C4-2B (cell line): ENCODE results near the gene MACROD1.

Experiments
- H3K27ac ChIP-seq: fragments of 450-650 bp; 2 replicates; pipeline ENCODE4 v1.5.1; 2017
- ZFX ChIP-seq: fragments of 450-650 bp; IDR thresholded peaks from 2 replicates; pipeline ENCODE4 v1.6.1; 2017
- TF ChIP-seq, protein P1 (sequence below): fragments of 450-650 bp; conservative IDR thresholded peaks from 2 replicates; pipeline ENCODE4 v1.5.1; 2017; ENCODE audit warnings: mild to moderate bottlenecking

The MACROD1 gene

DNA sequence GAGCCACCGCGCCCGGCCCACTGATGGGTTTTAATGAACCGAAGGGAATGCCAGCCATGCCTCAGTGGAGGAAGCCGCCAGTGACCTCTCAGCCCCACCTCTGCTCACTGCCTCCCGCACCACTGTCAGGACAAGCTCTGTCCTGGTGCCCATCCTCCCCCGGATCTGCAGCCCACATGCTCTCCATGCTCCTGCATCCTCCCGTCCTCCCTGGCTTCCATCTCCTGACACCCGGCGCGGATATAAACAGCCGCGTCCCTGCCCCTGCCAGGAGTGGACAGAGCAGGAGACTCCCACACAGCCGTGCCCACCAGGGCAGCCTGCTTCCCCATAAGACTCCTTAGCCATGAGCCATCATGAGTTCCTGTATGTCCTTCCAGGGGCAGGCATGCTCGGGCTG lies 26.9 kb downstream of the MACROD1 start:
- no peak overlapping the region for H3K27ac ChIP-seq

DNA sequence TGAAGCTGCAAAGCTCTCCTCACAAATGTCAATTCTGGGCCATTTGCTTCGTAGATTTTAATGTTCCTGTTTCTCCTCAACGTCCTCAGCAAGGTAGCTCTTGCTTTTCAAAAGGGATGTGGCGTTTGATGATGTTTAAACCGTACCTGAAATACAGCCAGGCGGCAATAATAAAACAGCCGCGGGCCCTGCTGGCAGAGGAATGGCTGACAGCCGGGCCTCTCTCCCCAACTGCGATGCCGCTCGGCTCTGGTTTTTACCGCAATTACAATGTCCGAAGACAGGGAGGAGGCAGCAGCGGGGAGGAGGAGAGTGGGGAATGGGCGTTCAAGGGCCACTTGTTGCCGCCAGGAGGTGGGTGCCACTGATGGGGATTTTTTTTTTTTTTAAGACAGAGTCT lies 27.5 kb downstream of the MACROD1 start:
- H3K27ac ChIP-seq = no peak overlapping the region
- no peak for TF ChIP-seq ZFX
- TF ChIP-seq, protein P1, sequence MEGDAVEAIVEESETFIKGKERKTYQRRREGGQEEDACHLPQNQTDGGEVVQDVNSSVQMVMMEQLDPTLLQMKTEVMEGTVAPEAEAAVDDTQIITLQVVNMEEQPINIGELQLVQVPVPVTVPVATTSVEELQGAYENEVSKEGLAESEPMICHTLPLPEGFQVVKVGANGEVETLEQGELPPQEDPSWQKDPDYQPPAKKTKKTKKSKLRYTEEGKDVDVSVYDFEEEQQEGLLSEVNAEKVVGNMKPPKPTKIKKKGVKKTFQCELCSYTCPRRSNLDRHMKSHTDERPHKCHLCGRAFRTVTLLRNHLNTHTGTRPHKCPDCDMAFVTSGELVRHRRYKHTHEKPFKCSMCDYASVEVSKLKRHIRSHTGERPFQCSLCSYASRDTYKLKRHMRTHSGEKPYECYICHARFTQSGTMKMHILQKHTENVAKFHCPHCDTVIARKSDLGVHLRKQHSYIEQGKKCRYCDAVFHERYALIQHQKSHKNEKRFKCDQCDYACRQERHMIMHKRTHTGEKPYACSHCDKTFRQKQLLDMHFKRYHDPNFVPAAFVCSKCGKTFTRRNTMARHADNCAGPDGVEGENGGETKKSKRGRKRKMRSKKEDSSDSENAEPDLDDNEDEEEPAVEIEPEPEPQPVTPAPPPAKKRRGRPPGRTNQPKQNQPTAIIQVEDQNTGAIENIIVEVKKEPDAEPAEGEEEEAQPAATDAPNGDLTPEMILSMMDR = no peak

More for the DNA sequence above, 26.9 kb downstream of the MACROD1 start:
- TF ChIP-seq, protein P1 = no peak
- no peak for TF ChIP-seq ZFX

DNA sequence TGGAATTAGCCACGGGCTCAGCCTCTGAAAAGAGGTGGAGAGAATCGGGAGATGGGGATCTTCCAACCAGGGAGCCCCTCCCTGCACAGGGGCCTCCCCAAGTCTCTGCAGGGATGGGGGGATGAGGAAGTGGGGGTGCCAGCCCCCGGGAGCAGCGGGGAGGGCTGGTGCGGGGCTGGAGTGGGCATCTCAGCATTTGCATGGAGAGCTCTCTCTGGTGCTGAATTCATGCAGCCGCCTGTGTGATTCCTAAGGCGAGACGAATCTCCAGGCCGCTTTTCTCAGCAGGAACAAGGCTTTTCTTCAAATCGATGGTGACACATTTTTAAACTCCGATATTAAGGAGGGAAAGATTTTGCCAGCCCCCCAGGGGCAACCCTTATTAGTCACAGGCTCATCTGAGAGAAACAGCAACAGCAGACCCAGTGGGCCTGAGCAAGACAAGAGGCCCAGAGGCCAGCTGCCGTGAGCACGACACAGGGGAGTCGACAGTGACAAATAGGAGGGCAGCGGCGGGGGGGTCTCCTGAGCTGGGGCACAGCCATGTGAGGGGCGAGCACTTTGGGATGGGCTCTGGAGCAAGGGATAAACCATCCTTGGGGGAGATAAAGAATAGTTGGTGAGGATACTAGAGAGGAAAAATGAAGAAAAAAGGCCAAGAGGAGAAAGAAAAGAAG lies 29.0 kb downstream of the MACROD1 start:
- H3K27ac ChIP-seq = no peak overlapping the region
- TF ChIP-seq ZFX = no peak
- TF ChIP-seq, protein P1 = no peak

DNA sequence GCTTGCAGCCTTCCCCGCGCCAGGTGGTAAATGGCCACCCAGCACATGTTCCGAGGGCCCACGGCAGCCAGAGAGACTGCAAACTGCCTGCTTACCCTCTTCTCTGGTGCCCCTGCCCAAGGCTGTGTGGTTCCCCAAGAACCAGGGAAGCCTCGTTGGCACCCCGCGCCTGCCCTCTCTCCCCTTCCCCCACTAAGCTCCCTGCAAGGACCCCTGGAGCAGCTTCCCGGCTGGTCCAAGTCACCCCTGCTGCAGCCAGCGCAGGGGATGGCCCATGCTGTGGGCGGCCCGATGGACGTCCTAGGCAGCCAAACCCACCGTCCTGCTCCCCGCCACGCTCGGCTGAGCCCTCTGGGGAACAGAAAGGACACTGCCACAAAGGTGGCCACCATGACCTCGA lies 30.2 kb downstream of the MACROD1 start:
- TF ChIP-seq, protein P1 = no peak
- no peak for TF ChIP-seq ZFX
- no peak overlapping the region for H3K27ac ChIP-seq

DNA sequence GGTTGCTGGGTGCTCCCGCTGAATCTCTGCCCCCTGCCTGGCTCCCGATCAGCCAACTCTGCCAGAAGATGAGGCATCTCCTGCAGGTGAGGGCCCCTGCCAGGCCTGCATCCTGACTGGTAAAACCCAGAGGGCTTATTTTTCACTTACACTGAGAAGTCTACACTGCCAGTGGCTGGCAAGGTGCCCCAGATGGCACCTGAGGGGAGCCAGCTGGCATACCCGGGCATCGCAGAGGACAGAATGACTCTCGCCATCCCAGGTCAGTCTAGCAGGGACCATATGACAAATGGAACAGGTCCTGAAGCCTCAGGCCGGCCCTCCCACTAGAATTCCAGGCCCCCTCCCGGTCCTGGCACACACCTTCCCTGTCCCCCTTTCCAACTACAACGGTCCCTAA lies 30.9 kb downstream of the MACROD1 start:
- TF ChIP-seq, protein P1 = no peak
- no peak for TF ChIP-seq ZFX
- no peak overlapping the region for H3K27ac ChIP-seq

DNA sequence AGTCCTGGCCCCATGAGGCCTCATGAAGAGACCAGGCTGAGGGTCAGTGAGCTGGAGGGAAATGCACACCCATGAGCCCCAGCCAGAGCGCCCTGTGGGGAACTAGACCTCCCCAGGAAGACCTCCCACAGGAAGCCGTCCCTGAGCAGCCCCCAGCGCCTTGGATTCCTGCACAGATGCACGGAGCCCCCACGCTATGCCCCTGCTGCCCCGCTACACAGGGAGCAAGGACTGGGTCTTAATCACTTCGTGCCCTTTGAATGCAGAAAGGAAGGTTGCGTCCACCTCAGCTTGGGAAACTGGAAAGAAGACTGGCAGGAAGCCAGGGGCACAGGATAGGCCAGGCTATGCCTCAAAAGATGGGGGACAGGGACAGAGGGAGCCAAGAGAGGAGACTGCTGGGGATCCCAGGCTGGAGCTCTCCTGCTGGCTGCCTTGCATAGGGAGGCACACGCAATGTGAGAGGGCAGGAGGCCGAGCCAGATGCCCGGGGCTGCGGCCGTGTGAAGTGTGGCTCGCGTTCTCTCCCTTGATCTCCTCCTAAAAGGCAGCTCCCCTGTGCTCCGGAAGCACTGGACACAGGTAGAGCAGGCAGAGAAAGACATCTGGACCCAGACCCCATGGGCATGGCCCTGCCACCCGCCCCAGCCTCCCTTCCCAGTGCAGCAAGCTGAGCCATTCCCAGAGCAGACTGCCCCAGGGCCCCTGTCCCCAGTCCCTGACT lies 32.8 kb downstream of the MACROD1 start:
- TF ChIP-seq ZFX = no peak
- TF ChIP-seq, protein P1 = no peak
- H3K27ac ChIP-seq = no peak overlapping the region

DNA sequence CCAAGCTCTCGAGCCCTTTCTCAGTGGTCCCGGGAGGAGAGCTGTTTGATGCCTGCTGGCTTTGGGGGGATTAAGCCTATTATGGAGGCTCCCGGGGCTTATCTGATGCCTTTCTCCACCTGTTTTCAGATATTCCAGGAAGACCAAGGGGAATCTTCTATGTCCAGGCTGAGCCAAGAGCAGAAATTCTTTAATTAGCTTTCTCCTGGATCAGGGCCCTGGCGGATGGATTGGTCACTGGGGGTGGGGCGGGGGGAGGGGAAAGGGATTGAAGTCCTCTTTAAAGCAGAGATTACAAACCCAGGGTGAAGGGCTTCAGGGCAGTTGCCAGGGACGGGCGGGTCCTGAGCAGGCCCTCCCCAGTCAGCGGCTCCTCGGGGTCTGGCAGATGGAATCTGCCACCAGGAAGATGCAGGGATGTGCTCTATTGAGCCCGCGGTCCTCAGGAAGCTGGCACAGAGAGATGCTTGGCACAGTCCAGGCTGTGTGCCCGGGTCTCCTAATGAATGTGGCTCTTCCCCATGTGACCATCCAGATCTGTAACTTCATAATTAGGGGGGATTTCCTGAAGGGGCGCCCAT lies 33.6 kb downstream of the MACROD1 start:
- H3K27ac ChIP-seq = peak overlapping the region; percentile 37; the same call in 1 of the 2 replicates
- TF ChIP-seq ZFX = no peak
- TF ChIP-seq, protein P1 = no peak
